ENCODE measurements around the gene KRT33B. TPM values are rescaled to one million over a fixed set of nuclear protein-coding genes. Genes with fewer than 3 reads are reported as not detected.
A peak's percentile ranks its signal among the peaks of the same experiment; 100 is the strongest.
"Not testable (repeated sequence)": the region's sequence is repeated elsewhere in the genome, so short reads cannot be mapped to it uniquely, and the experiment has no call there.

KRT33B gene
- total RNA-seq, 2 donors from 2014 or later = not detected

GRCh38 chr17:41351177-41351576 is 18.4 kb downstream of the KRT33B start:
- H3K36me3 Mint-ChIP-seq (ENCODE audit: insufficient read depth in 2 of 2) = peaks cover 0 to 1% of the 10 kb centered on the region in 2 donors
- H3K27me3 Mint-ChIP-seq (ENCODE audit: low read depth) = no peaks in the 10 kb centered on the region
- H3K4me3 Mint-ChIP-seq = no peak overlapping the region
- H3K9me3 Mint-ChIP-seq = peaks cover 0 to 2% of the 10 kb centered on the region in 2 donors
- peaks cover 6% of the 10 kb centered on the region for H3K4me1 Mint-ChIP-seq (ENCODE audit: low read depth)
- no peak for DNase-seq
- H3K27ac Mint-ChIP-seq = no peak overlapping the region
- no peak for ATAC-seq (replicated peaks in 1 of 2)

GRCh38 chr17:41350381-41350878 is 19.2 kb downstream of the KRT33B start, which contains the start of gene KRT33A:
TSS of gene KRT33A (minus strand) at chr17:41350828. CDS start at chr17:41350767, 61 bp downstream.
- not testable (repeated sequence) for H3K27ac Mint-ChIP-seq, H3K9me3 Mint-ChIP-seq

GRCh38 chr17:41347869-41348760 is 21.5 kb downstream of the KRT33B start:
- H3K9me3 Mint-ChIP-seq = peaks cover 2 to 3% of the 10 kb centered on the region in 2 donors
- peaks cover 3 to 4% of the 10 kb centered on the region in 2 donors for H3K36me3 Mint-ChIP-seq (ENCODE audit: insufficient read depth in 2 of 2)
- H3K4me3 Mint-ChIP-seq = no peak overlapping the region
- peaks cover 4% of the 10 kb centered on the region for H3K27me3 Mint-ChIP-seq (ENCODE audit: low read depth)
- no peak for ATAC-seq (replicated peaks in 1 of 2)
- no peak for DNase-seq
- H3K27ac Mint-ChIP-seq = no peak overlapping the region
- H3K4me1 Mint-ChIP-seq (ENCODE audit: low read depth) = peaks cover 10% of the 10 kb centered on the region

More at GRCh38 chr17:41350381-41350878, 19.2 kb downstream of the KRT33B start, which contains the start of gene KRT33A:
- not testable (repeated sequence) for H3K36me3 Mint-ChIP-seq (ENCODE audit: insufficient read depth in 2 of 2); H3K27me3 Mint-ChIP-seq (ENCODE audit: low read depth); DNase-seq; H3K4me3 Mint-ChIP-seq; ATAC-seq (replicated peaks in 1 of 2); H3K4me1 Mint-ChIP-seq (ENCODE audit: low read depth)

GRCh38 chr17:41346421-41346820 is 23.2 kb downstream of the KRT33B start:
- H3K4me1 Mint-ChIP-seq (ENCODE audit: low read depth) = peaks cover 19% of the 10 kb centered on the region
- H3K27me3 Mint-ChIP-seq (ENCODE audit: low read depth); H3K9me3 Mint-ChIP-seq; H3K4me3 Mint-ChIP-seq; DNase-seq; ATAC-seq (replicated peaks in 1 of 2); H3K27ac Mint-ChIP-seq: not testable (repeated sequence)
- H3K36me3 Mint-ChIP-seq (ENCODE audit: insufficient read depth in 2 of 2) = peaks cover 7 to 11% of the 10 kb centered on the region in 2 donors

GRCh38 chr17:41345992-41346391 is 23.6 kb downstream of the KRT33B start:
- Mint-ChIP-seq H3K9me3 (peaks cover 6% of the 10 kb centered on the region in 2 donors), H3K27me3 (ENCODE audit: low read depth) (peaks cover 10% of the 10 kb centered on the region), H3K4me3 (no peak overlapping the region), H3K4me1 (ENCODE audit: low read depth) (peaks cover 23% of the 10 kb centered on the region), H3K36me3 (ENCODE audit: insufficient read depth in 2 of 2) (peaks cover 7 to 11% of the 10 kb centered on the region in 2 donors), H3K27ac (no peak overlapping the region)
- no peak for DNase-seq
- ATAC-seq (replicated peaks in 1 of 2) = no peak

- H3K4me3 Mint-ChIP-seq = no peak overlapping the region
- H3K9me3 Mint-ChIP-seq = peaks cover 6% of the 10 kb centered on the region in 2 donors
- H3K36me3 Mint-ChIP-seq (ENCODE audit: insufficient read depth in 2 of 2) = peaks cover 7 to 11% of the 10 kb centered on the region in 2 donors
- H3K27me3 Mint-ChIP-seq (ENCODE audit: low read depth) = peaks cover 28% of the 10 kb centered on the region
- no peak for DNase-seq
- peaks cover 53% of the 10 kb centered on the region for H3K4me1 Mint-ChIP-seq (ENCODE audit: low read depth)
- no peak overlapping the region for H3K27ac Mint-ChIP-seq
- no peak for ATAC-seq (replicated peaks in 1 of 2)
Measured at GRCh38 chr17:41343029-41343428, 26.6 kb downstream of the KRT33B start.

GRCh38 chr17:41340934-41341861 is 28.4 kb downstream of the KRT33B start:
- DNase-seq (peak; percentile 64 to 77), ATAC-seq (replicated peaks in 1 of 2) (peak; percentile 68 to 73)
- peaks cover 6% of the 10 kb centered on the region in 2 donors for H3K9me3 Mint-ChIP-seq
- H3K4me3 Mint-ChIP-seq = peak overlapping the region; percentile 46 to 56
- peaks cover 7 to 11% of the 10 kb centered on the region in 2 donors for H3K36me3 Mint-ChIP-seq (ENCODE audit: insufficient read depth in 2 of 2)
- peak overlapping the region; percentile 41 for H3K27ac Mint-ChIP-seq
- H3K27me3 Mint-ChIP-seq (ENCODE audit: low read depth) = peaks cover 28% of the 10 kb centered on the region
- peaks cover 56% of the 10 kb centered on the region for H3K4me1 Mint-ChIP-seq (ENCODE audit: low read depth)

DNA sequence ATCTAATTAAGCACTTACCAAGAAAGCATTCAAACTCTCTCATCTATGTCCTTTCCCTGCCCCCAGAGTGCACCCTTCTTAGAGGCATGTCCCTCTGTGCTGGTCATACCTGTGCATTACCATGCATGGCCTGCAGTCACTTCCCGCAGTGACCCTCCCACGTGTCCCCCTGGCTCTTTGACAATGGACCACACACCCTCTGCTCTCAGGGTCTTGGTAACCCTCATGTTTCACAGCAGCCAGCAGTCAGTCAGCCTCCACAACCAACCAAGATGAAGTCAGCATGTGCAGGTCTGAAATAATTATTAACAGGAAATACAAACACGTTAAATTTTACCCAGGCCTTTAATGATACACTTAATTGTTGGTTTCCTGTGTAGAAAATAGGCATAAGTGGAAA is 29.1 kb downstream of the KRT33B start:
- Mint-ChIP-seq H3K27me3 (ENCODE audit: low read depth) (peaks cover 28% of the 10 kb centered on the region), H3K36me3 (ENCODE audit: insufficient read depth in 2 of 2) (peaks cover 7 to 11% of the 10 kb centered on the region in 2 donors), H3K4me3 (peak overlapping the region; percentile 46 to 56), H3K9me3 (peaks cover 6% of the 10 kb centered on the region in 2 donors), H3K27ac (peak overlapping the region; percentile 2), H3K4me1 (ENCODE audit: low read depth) (peaks cover 62% of the 10 kb centered on the region)
- DNase-seq (no peak), ATAC-seq (replicated peaks in 1 of 2) (no peak)

DNA sequence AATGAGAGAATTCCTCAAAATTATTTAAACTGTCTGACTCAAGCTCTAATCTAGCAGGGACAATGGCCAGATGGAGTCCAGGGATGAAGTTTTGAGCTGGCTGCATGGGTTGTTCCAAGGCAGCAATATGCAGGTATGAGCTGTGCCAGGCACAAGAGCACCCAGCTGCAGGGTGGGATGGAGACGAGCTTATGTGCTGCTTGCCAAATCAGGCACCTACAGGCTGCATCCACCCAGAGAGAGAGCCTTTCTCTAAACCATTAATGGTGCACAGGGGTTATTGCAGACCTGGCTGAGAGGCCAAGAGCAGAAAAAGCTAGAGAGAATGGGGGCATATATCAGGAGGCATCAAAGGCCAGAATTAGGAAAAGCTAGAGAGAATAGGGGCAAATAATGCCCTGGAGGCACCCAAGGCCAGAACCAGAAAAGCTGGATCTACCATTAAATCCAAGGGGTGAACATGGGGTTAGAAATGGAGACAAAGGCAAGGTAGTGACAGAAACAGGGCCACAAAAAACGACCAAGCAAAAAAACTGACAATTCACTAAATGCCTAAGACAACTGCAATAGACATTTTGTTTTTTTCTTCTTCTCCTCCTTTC is 29.9 kb downstream of the KRT33B start:
- Mint-ChIP-seq H3K36me3 (ENCODE audit: insufficient read depth in 2 of 2) (peaks cover 7 to 11% of the 10 kb centered on the region in 2 donors), H3K9me3 (peaks cover 6% of the 10 kb centered on the region in 2 donors), H3K27ac (peak overlapping the region; percentile 2), H3K27me3 (ENCODE audit: low read depth) (peaks cover 28% of the 10 kb centered on the region), H3K4me1 (ENCODE audit: low read depth) (peaks cover 70% of the 10 kb centered on the region), H3K4me3 (peak overlapping the region; percentile 24 to 28)
- ATAC-seq (replicated peaks in 1 of 2) (no peak), DNase-seq (no peak)

- H3K4me3 Mint-ChIP-seq = peak overlapping the region; percentile 24 to 28
- peaks cover 28% of the 10 kb centered on the region for H3K27me3 Mint-ChIP-seq (ENCODE audit: low read depth)
Measured at GRCh38 chr17:41338961-41339485, 30.6 kb downstream of the KRT33B start.

DNA sequence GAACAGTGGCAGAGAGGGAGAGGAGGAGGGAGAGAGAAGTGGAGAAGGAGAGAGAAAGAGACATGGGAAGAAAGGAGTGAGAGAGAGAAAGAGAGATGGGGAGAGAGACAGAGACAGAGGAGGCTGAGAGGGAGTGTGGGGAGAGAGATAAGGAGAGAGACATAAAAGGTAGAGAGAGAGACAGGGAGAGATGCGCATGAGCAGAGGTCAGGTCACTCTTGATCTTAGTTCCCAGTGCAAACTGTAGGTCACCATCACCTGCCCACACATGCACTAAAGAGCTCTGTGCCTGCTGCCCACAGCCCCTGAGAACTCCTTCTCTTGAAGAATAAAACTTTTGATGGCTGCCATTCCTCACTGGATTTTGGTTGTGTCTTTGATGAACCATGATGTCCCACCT is 33.9 kb downstream of the KRT33B start:
- no peaks in the 10 kb centered on the region for H3K36me3 Mint-ChIP-seq (ENCODE audit: insufficient read depth in 2 of 2)
- no peaks in the 10 kb centered on the region for H3K9me3 Mint-ChIP-seq
- H3K4me3 Mint-ChIP-seq = no peak overlapping the region
- H3K4me1 Mint-ChIP-seq (ENCODE audit: low read depth) = peaks cover 55% of the 10 kb centered on the region
- H3K27me3 Mint-ChIP-seq (ENCODE audit: low read depth) = peaks cover 16% of the 10 kb centered on the region
- ATAC-seq (replicated peaks in 1 of 2) = no peak
- DNase-seq = no peak
- H3K27ac Mint-ChIP-seq = peak overlapping the region; percentile 36

More at GRCh38 chr17:41338961-41339485, 30.6 kb downstream of the KRT33B start:
- H3K27ac Mint-ChIP-seq = peak overlapping the region; percentile 62
- H3K36me3 Mint-ChIP-seq (ENCODE audit: insufficient read depth in 2 of 2) = peaks cover 7 to 11% of the 10 kb centered on the region in 2 donors
- DNase-seq (peak; percentile 56 to 62), ATAC-seq (replicated peaks in 1 of 2) (peak; percentile 75 to 78)
- peaks cover 6% of the 10 kb centered on the region in 2 donors for H3K9me3 Mint-ChIP-seq
- H3K4me1 Mint-ChIP-seq (ENCODE audit: low read depth) = peaks cover 77% of the 10 kb centered on the region
